Measurements from ENCODE around the gene C5. TPM values are rescaled to one million over a fixed set of nuclear protein-coding genes. Genes with fewer than 3 reads are reported as not detected.
A peak's percentile ranks its signal among the peaks of the same experiment; 100 is the strongest.

Gene C5
- total RNA-seq, 2 experiments from 2014 or later, result 0.89 to 1.3 TPM

DNA sequence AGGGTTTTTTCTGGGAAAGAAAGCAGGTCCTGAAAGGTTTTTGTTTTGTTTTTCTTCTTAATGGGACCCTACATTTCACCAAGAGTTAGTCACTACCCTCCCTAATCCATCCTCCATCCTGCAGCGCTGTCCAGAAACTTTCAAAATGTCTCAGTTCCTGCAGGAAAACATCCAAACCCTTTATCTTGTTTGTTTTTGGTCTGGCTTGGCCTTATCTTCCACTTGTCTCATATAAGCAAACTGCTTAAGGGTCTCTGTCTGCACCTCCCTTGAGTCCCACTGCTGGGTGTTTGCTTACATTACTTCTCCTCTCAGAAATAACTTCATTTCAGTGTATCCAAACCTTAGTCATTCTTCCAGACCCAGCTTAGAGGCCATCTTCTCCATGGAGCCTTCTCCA is 112.5 kb downstream of the C5 start:
- ChIA-PET POLR2A (interaction anchor here (0.7 to 21.8 kb wide), 6 partner anchors 17 to 145 kb away, joined by 3 to 1343 read pairs (median 16); partner anchors contain the start of genes FBXW2 and PSMD5), CTCF (interaction anchor here (2.0 to 4.4 kb wide), 4 partner anchors 47 to 91 kb away, joined by 9 to 35 read pairs (median 12); no protein-coding TSS in a partner anchor)
- TF ChIP-seq, protein P1, sequence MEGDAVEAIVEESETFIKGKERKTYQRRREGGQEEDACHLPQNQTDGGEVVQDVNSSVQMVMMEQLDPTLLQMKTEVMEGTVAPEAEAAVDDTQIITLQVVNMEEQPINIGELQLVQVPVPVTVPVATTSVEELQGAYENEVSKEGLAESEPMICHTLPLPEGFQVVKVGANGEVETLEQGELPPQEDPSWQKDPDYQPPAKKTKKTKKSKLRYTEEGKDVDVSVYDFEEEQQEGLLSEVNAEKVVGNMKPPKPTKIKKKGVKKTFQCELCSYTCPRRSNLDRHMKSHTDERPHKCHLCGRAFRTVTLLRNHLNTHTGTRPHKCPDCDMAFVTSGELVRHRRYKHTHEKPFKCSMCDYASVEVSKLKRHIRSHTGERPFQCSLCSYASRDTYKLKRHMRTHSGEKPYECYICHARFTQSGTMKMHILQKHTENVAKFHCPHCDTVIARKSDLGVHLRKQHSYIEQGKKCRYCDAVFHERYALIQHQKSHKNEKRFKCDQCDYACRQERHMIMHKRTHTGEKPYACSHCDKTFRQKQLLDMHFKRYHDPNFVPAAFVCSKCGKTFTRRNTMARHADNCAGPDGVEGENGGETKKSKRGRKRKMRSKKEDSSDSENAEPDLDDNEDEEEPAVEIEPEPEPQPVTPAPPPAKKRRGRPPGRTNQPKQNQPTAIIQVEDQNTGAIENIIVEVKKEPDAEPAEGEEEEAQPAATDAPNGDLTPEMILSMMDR (IDR thresholded peaks at IDR 0.05), result no peak
- Histone ChIP-seq H3K27ac (ENCODE audit: low read depth in 1 of 2, low read length in 2 of 2) (peak overlapping the region; percentile 56 to 100), H3K36me3 (ENCODE audit: insufficient read depth, low read length) (no peaks in the 10 kb centered on the region), H3K27me3 (ENCODE audit: control insufficient read depth in 1 of 2, insufficient read depth in 2 of 2, low read length in 2 of 2) (no peaks in the 10 kb centered on the region), H3K9me3 (ENCODE audit: control insufficient read depth in 1 of 2, insufficient read depth in 1 of 2, low read length in 2 of 2) (no peaks in the 10 kb centered on the region), H3K4me1 (ENCODE audit: insufficient read depth, low read length) (peaks cover 42% of the 10 kb centered on the region), H3K4me3 (ENCODE audit: low read length) (no peak overlapping the region)
- Mint-ChIP-seq H3K27me3 (no peaks in the 10 kb centered on the region), H3K27ac (peak overlapping the region; percentile 28), H3K9me3 (no peaks in the 10 kb centered on the region), H3K4me3 (no peak overlapping the region), H3K4me1 (ENCODE audit: low read depth) (peaks cover 43% of the 10 kb centered on the region), H3K36me3 (ENCODE audit: low read depth) (no peaks in the 10 kb centered on the region)
- DNase-seq (no peak), ATAC-seq (ENCODE audit: poor library complexity) (no peak)
- intact Hi-C loops (cut with DNase I, micrococcal nuclease), result loop anchor here (2.0 to 5.0 kb wide), 3 partner anchors 61 to 181 kb away; partner anchors contain the start of genes CNTRL (in 2 of the 2) and PHF19 (in 1 of the 2)

DNA sequence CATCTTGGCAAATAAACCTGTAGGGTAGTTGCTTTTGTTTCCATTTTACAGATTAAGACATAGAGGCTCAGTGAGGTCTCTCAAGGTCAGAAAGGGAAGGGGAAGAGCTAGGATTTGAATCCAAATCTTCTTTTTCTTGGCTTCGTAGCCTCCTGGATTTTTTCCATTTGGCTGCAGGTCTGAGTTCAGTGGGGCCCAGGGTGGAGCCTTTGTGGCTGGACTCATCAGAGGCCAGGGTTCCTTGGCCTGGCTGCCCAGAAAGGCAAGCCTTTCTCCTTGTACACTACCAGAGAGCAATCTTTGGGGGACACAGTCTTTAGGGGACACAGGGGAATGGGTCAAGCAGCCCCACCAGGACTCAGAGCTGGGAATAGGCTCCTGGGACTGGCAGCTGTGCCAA is 112.9 kb downstream of the C5 start:
- intact Hi-C loops (cut with DNase I, micrococcal nuclease), result loop anchor here (2.0 to 5.0 kb wide), 3 partner anchors 60 to 180 kb away; partner anchors contain the start of genes CNTRL (in 2 of the 2) and PHF19 (in 1 of the 2)
- H3K9me3 ChIP-seq (ENCODE audit: control insufficient read depth in 1 of 2, insufficient read depth in 1 of 2, low read length in 2 of 2), result no peaks in the 10 kb centered on the region
- DNase-seq (no peak), ATAC-seq (ENCODE audit: poor library complexity) (no peak)
- ChIA-PET POLR2A (interaction anchor here (0.7 to 21.8 kb wide), 10 partner anchors 10 to 144 kb away, joined by 3 to 1343 read pairs (median 10); partner anchors contain the start of genes FBXW2, PHF19, PSMD5 and TRAF1), CTCF (interaction anchor here (0.8 to 4.4 kb wide), 8 partner anchors 21 to 91 kb away, joined by 3 to 35 read pairs (median 8); no protein-coding TSS in a partner anchor)
- H3K36me3 ChIP-seq (ENCODE audit: insufficient read depth, low read length), result no peaks in the 10 kb centered on the region
- Mint-ChIP-seq H3K4me3 (no peak overlapping the region), H3K27me3 (no peaks in the 10 kb centered on the region), H3K9me3 (no peaks in the 10 kb centered on the region), H3K27ac (peak overlapping the region; percentile 100), H3K4me1 (ENCODE audit: low read depth) (peaks cover 48% of the 10 kb centered on the region), H3K36me3 (ENCODE audit: low read depth) (no peaks in the 10 kb centered on the region)
- TF ChIP-seq, protein P1 (IDR thresholded peaks at IDR 0.05), result no peak
- peaks cover 47% of the 10 kb centered on the region for H3K4me1 ChIP-seq (ENCODE audit: insufficient read depth, low read length)
- H3K4me3 ChIP-seq (ENCODE audit: low read length), result no peak overlapping the region
- H3K27me3 ChIP-seq (ENCODE audit: control insufficient read depth in 1 of 2, insufficient read depth in 2 of 2, low read length in 2 of 2), result no peaks in the 10 kb centered on the region
- peak overlapping the region; percentile 56 to 100 for H3K27ac ChIP-seq (ENCODE audit: low read depth in 1 of 2, low read length in 2 of 2)

DNA sequence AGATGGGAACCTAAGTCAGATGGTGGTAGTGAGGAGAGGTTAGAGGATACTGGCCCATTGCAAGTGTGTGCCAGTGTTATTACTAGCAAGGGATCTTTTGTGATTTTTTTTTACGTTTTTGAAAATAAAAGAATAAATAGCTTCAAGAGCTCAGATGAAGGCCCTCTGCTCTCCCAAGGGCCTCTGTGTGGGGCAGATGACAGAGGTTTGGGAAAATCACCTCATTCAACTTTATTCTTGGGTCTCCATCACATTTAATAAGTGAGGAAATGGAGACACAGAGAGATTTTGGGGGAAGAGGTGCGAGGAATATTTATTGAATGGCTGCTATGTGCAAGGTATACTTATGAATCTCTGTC is 113.3 kb downstream of the C5 start:
- H3K36me3 Mint-ChIP-seq (ENCODE audit: low read depth), result no peaks in the 10 kb centered on the region
- H3K4me1 Mint-ChIP-seq (ENCODE audit: low read depth), result peaks cover 52% of the 10 kb centered on the region
- H3K4me3 Mint-ChIP-seq, result peak overlapping the region; percentile 46

More for the DNA sequence above, 113.3 kb downstream of the C5 start:
- DNase-seq, result no peak
- TF ChIP-seq, protein P1 (IDR thresholded peaks at IDR 0.05), result peak; percentile 4
- peaks cover 50% of the 10 kb centered on the region for H3K4me1 ChIP-seq (ENCODE audit: insufficient read depth, low read length)
- no peak overlapping the region for H3K4me3 ChIP-seq (ENCODE audit: low read length)
- ChIA-PET POLR2A (interaction anchor here (0.7 to 21.8 kb wide), 10 partner anchors 9 to 144 kb away, joined by 3 to 1343 read pairs (median 10); partner anchors contain the start of genes FBXW2, PHF19, PSMD5 and TRAF1), CTCF (interaction anchor here (0.8 to 4.4 kb wide), 8 partner anchors 21 to 90 kb away, joined by 3 to 35 read pairs (median 8); no protein-coding TSS in a partner anchor)
- Mint-ChIP-seq H3K27ac (peak overlapping the region; percentile 100), H3K27me3 (no peaks in the 10 kb centered on the region), H3K9me3 (no peaks in the 10 kb centered on the region)
- H3K36me3 ChIP-seq (ENCODE audit: insufficient read depth, low read length), result no peaks in the 10 kb centered on the region
- H3K9me3 ChIP-seq (ENCODE audit: control insufficient read depth in 1 of 2, insufficient read depth in 1 of 2, low read length in 2 of 2), result no peaks in the 10 kb centered on the region
- ATAC-seq (ENCODE audit: poor library complexity), result no peak
- H3K27me3 ChIP-seq (ENCODE audit: control insufficient read depth in 1 of 2, insufficient read depth in 2 of 2, low read length in 2 of 2), result no peaks in the 10 kb centered on the region
- intact Hi-C loops (cut with DNase I, micrococcal nuclease), result loop anchor here (1.0 to 5.0 kb wide), 8 partner anchors 57 to 180 kb away; partner anchors contain the start of genes CNTRL (in 2 of the 2) and PHF19 (in 1 of the 2)
- peak overlapping the region; percentile 56 to 100 for H3K27ac ChIP-seq (ENCODE audit: low read depth in 1 of 2, low read length in 2 of 2)
